ENCODE measurements around the gene KCNK1.

GRCh38 chr1:233719655-233720341 lies 105.9 kb downstream of the KCNK1 start:
- no peak for TF ChIP-seq CTCF (IDR thresholded peaks at IDR 0.05; ENCODE audit: low read depth, low read length, missing input control)
- no peak for TF ChIP-seq GABPA (IDR thresholded peaks at IDR 0.05 in 1 of 2, conservative IDR thresholded peaks at IDR 0.05 in 1 of 2)
- no peak for TF ChIP-seq EGR1 (IDR thresholded peaks at IDR 0.05; ENCODE audit: low read depth in 2 of 2)
- TF ChIP-seq MAX (IDR thresholded peaks at IDR 0.05): no peak
- TF ChIP-seq REST (IDR thresholded peaks at IDR 0.05): no peak
- no peak for TF ChIP-seq NR2F2 (IDR thresholded peaks at IDR 0.05)
- no peak for TF ChIP-seq TAF1 (conservative IDR thresholded peaks at IDR 0.05)
- no peak for TF ChIP-seq YY1 (IDR thresholded peaks at IDR 0.05)
- no peak for TF ChIP-seq RAD21 (IDR thresholded peaks at IDR 0.05)

All from liver (tissue), 3 donors.